Brain microvascular endothelial cell (primary cell): ENCODE measurements around the gene CCDC102A.

ENCODE experiments used
- DNase-seq: peaks from one replicate; pipeline ENCODE4 v3.0.0-alpha.2; 2020
- H3K27ac ChIP-seq: fragments of 250-450 bp; sonication (Bioruptor Pico); 2 replicates; pipeline ENCODE4 v1.5.1; 2020; ENCODE audit warnings: mild to moderate bottlenecking, moderate library complexity
- H3K27me3 ChIP-seq: fragments of 250-450 bp; sonication (Bioruptor Pico); replicated peaks from 2 replicates; pipeline ENCODE4 v1.5.1; 2020; ENCODE audit warnings: mild to moderate bottlenecking
- H3K36me3 ChIP-seq: fragments of 250-450 bp; sonication (Bioruptor Pico); replicated peaks from 2 replicates; pipeline ENCODE4 v1.5.1; 2020; ENCODE audit warnings: mild to moderate bottlenecking
- H3K4me3 ChIP-seq: 2 replicates; pipeline ENCODE4 v1.5.1; 2011; ENCODE audit warnings: low read depth, mild to moderate bottlenecking, control low read depth, low read length, moderate library complexity
- CTCF ChIP-seq: IDR thresholded peaks from 2 replicates; pipeline ENCODE4 v1.5.1; 2011; ENCODE audit warnings: low read depth, mild to moderate bottlenecking, moderate library complexity, low read length, control low read depth, inconsistent platforms; ENCODE audit errors: missing control alignments
- in situ Hi-C: cut with HindIII; loops from 2 replicates; pipeline ENCODE4 v1.10.0; 2017; ENCODE audit warnings: low sequenced_read_pairs, low pct_ligation_motif_present

Gene CCDC102A

GRCh38 chr16:57472665-57473060, 63.7 kb downstream of the CCDC102A start:
- Histone ChIP-seq H3K27ac (no peak overlapping the region), H3K27me3 (no peaks in the 10 kb centered on the region), H3K4me3 (no peak overlapping the region), H3K36me3 (peaks cover 67% of the 10 kb centered on the region)
- DNase-seq = no peak
- TF ChIP-seq CTCF = no peak
- in situ Hi-C loops = no loop called here

- DNase-seq = no peak
- in situ Hi-C loops = no loop called here
- peaks cover 68% of the 10 kb centered on the region for H3K36me3 ChIP-seq
- no peaks in the 10 kb centered on the region for H3K27me3 ChIP-seq
- no peak overlapping the region for H3K27ac ChIP-seq
- no peak for TF ChIP-seq CTCF
- no peak overlapping the region for H3K4me3 ChIP-seq
Observed at GRCh38 chr16:57471852-57472664, 64.3 kb downstream of the CCDC102A start.

GRCh38 chr16:57471209-57471608, 65.2 kb downstream of the CCDC102A start:
- in situ Hi-C loops = no loop called here
- DNase-seq = no peak
- Histone ChIP-seq H3K36me3 (peaks cover 77% of the 10 kb centered on the region), H3K27ac (no peak overlapping the region), H3K4me3 (no peak overlapping the region), H3K27me3 (no peaks in the 10 kb centered on the region)
- TF ChIP-seq CTCF = no peak

- Histone ChIP-seq H3K27me3 (no peaks in the 10 kb centered on the region), H3K27ac (no peak overlapping the region), H3K36me3 (peaks cover 82% of the 10 kb centered on the region), H3K4me3 (no peak overlapping the region)
- TF ChIP-seq CTCF = no peak
- in situ Hi-C loops = no loop called here
- DNase-seq = no peak
Observed at GRCh38 chr16:57470711-57471110, 65.7 kb downstream of the CCDC102A start.

GRCh38 chr16:57469917-57470470, 66.4 kb downstream of the CCDC102A start:
- Histone ChIP-seq H3K27ac (no peak overlapping the region), H3K27me3 (no peaks in the 10 kb centered on the region), H3K4me3 (no peak overlapping the region), H3K36me3 (peaks cover 85% of the 10 kb centered on the region)
- in situ Hi-C loops = no loop called here
- no peak for DNase-seq
- no peak for TF ChIP-seq CTCF
